Psoas muscle (tissue), 8 donors: Measurements from ENCODE around the gene IFNA4. TPM values are rescaled to one million over a fixed set of nuclear protein-coding genes. Genes with fewer than 3 reads are reported as not detected.

Experiments
- ATAC-seq, 4 donors: fragments of 200-7000 bp; cut with Tn5 transposase; one replicate each; pipeline ENCODE4 v1.9.1; 2020; ENCODE audit warnings: moderate library complexity in 3 of 4, mild to moderate bottlenecking in 2 of 4
- DNase-seq, 2 donors: peaks; one replicate each; pipeline ENCODE4 v3.0.0-alpha.2; 2020
- H3K27ac ChIP-seq: fragments of 200-600 bp; one replicate; pipeline ENCODE4 v1.8.0; 2022
- H3K27me3 ChIP-seq, 3 donors: fragments of 200-600 bp in 1 of 3; one replicate each; pipeline versions ENCODE4 v1.6.1 to v1.8.0; 2013 to 2022; ENCODE audit warnings: low read length in 2 of 3, mild to moderate bottlenecking in 2 of 3, moderate library complexity in 1 of 3; ENCODE audit not compliant: insufficient read depth in 3 of 3
- H3K36me3 ChIP-seq, 2 donors: fragments of 200-600 bp in 1 of 2; one replicate each; pipeline versions ENCODE4 v1.6.1 to v1.8.0; 2013 to 2022; ENCODE audit warnings: low read depth in 1 of 2, mild to moderate bottlenecking in 1 of 2, moderate library complexity in 1 of 2; ENCODE audit not compliant: insufficient read depth in 1 of 2
- H3K4me1 ChIP-seq: fragments of 200-600 bp; one replicate; pipeline ENCODE4 v1.8.0; 2022
- H3K4me3 ChIP-seq: fragments of 200-600 bp; one replicate; pipeline ENCODE4 v1.8.0; 2022; ENCODE audit warnings: mild to moderate bottlenecking
- H3K9me3 ChIP-seq: fragments of 200-600 bp; one replicate; pipeline ENCODE4 v1.8.0; 2022
- CTCF ChIP-seq: fragments of 200-600 bp; IDR thresholded peaks from one replicate; pipeline ENCODE4 v1.8.0; 2022; ENCODE audit warnings: antibody characterized with exemption
- WGBS, 3 donors: extraction: QIAGEN DNeasy Blood & Tissue Kit; methylation state at CpG; one replicate each; pipeline versions ENCODE4 v1.1.6 to v1.1.7; 2013; 5-methylcytosine and 5-hydroxymethylcytosine counted together
- intact Hi-C, 2 donors: fragments of 100-400 bp; cut with DNase I; formaldehyde crosslinking; loops; one replicate each; pipeline versions ENCODE4 v1.11.0 to v1.14.2; 2022
- polyA plus RNA-seq, 3 donors: library from polyadenylated mRNA; stranded (reverse); fragments of 200-250 nt; gene quantifications; one replicate each; pipeline ENCODE4 v1.2.3, GENCODE V29; 2013
- total RNA-seq, 4 donors: library from RNA; stranded (reverse); fragmentation: NEBNext Ultra II Directional in 2 of 4; extraction: Animal tissue kit (Norgen Biotek cat#: 25700) in 2 of 4; gene quantifications; one replicate each; pipeline versions ENCODE4 v1.2.1 to v1.2.4, GENCODE V29; 2021 to 2023
- donor health status: healthy with polysubstance abuse.
- donor health status: DM: no; HTN: no; CAD: no; lungs with moderate emphysema.
- donor health status: Bipolar disorder and iron deficiency.
- donor health status: healthy.
- donor health status: DM: yes; HTN: yes; CAD: no.
- donor health status: DM: no; HTN: no; CAD: no.
- donor health status: DM: no; HTN: no; CAD: no.
- donor health status: DM: yes; HTN: yes; CAD: no.

Gene IFNA4
- total and polyA plus RNA-seq, 7 donors = not detected

DNA sequence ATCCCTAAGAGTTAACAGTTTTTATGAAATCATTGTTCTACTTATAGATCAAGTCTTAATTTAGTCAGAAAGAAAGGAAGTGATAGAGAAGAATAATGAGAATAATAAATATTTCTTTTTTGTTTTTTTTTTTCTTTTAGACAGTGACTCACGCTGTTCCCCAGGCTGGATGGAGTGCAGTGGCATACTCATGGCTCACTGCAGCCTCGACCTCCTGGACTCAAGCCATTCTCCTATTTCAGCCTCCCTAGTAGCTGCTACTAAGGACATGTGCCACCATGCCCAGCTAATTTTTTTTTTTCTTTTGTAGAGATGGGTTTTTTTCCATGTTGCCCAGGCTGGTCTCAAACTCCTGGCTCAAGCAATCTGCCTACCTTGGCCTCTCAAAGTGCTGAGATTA, 31.9 kb downstream of the IFNA4 start:
- intact Hi-C loops = no loop called here
- no peaks in the 10 kb centered on the region for H3K36me3 ChIP-seq
- no peak overlapping the region for H3K27ac ChIP-seq
- DNase-seq = no peak
- H3K4me1 ChIP-seq = no peaks in the 10 kb centered on the region
- 38 to 44% (median 43%) methylated on average over 2 of the region's 2 CpGs for WGBS, 3 donors
- no peak for TF ChIP-seq CTCF
- no peak for ATAC-seq
- H3K27me3 ChIP-seq = no peaks in the 10 kb centered on the region
- no peaks in the 10 kb centered on the region for H3K9me3 ChIP-seq
- H3K4me3 ChIP-seq = no peak overlapping the region

DNA sequence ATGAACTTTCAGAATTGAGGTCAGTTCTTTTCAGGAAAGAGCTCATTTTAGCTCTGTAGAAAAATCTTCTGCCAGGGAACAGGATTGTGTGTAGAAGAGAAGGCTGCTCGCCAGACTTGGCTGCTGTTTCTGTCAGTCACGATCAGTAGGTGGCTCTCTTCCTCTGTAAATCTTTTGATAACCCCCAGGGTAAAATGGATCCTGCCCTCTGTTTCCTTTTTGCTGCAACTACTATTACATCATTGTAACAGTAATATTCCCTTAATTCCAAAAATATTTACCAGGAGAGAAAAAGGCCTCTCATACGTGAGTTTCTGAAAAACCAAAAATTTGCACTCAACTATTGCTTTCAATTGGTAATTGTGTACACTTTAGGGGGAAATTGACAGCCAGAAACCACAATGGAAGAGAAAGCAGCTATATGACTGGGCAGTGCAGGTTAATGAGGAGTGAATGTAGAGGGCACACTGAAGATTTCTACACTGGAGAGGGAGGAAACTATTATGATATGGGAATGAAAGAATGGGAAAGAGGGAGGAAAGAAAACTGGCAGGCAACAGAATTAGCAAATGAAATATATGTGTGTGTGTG, 33.3 kb downstream of the IFNA4 start:
- 6 to 9% (median 7%) methylated on average over 3 of the region's 3 CpGs for WGBS, 3 donors
- no peaks in the 10 kb centered on the region for H3K36me3 ChIP-seq
- ATAC-seq (no peak), DNase-seq (no peak)
- H3K4me3 ChIP-seq = no peak overlapping the region
- no peaks in the 10 kb centered on the region for H3K27me3 ChIP-seq
- no peak for TF ChIP-seq CTCF
- intact Hi-C loops = no loop called here
- no peak overlapping the region for H3K27ac ChIP-seq
- H3K9me3 ChIP-seq = no peaks in the 10 kb centered on the region
- no peaks in the 10 kb centered on the region for H3K4me1 ChIP-seq

- Histone ChIP-seq H3K4me1 (no peaks in the 10 kb centered on the region), H3K36me3 (no peaks in the 10 kb centered on the region), H3K4me3 (no peak overlapping the region), H3K27me3 (no peaks in the 10 kb centered on the region), H3K9me3 (no peaks in the 10 kb centered on the region), H3K27ac (no peak overlapping the region)
- intact Hi-C loops = no loop called here
- TF ChIP-seq CTCF = no peak
- ATAC-seq = no peak
- 31 to 34% (median 31%) methylated on average over 3 of the region's 3 CpGs for WGBS, 3 donors
- no peak for DNase-seq
These were observed 33.9 kb downstream of the IFNA4 start for GRCh38 chr9:21153336-21154017.

- no peak for TF ChIP-seq CTCF
- Histone ChIP-seq H3K4me1 (no peaks in the 10 kb centered on the region), H3K36me3 (no peaks in the 10 kb centered on the region), H3K27ac (no peak overlapping the region), H3K9me3 (no peaks in the 10 kb centered on the region), H3K4me3 (no peak overlapping the region), H3K27me3 (no peaks in the 10 kb centered on the region)
- intact Hi-C loops = no loop called here
- ATAC-seq (no peak), DNase-seq (no peak)
- 65 to 78% (median 76%) methylated on average over 1 of the region's 1 CpG for WGBS, 3 donors
These were observed 42.8 kb downstream of the IFNA4 start for GRCh38 chr9:21144603-21145002.
